HG03095 (cell line): ENCODE measurements around the gene RELA.

Experiments
- ATAC-seq: cut with Tn5 transposase; IDR thresholded peaks from one replicate; pipeline ENCODE4 v1.9.1; 2021; ENCODE audit warnings: moderate library complexity; ENCODE audit not compliant: unreplicated experiment

Gene RELA

DNA sequence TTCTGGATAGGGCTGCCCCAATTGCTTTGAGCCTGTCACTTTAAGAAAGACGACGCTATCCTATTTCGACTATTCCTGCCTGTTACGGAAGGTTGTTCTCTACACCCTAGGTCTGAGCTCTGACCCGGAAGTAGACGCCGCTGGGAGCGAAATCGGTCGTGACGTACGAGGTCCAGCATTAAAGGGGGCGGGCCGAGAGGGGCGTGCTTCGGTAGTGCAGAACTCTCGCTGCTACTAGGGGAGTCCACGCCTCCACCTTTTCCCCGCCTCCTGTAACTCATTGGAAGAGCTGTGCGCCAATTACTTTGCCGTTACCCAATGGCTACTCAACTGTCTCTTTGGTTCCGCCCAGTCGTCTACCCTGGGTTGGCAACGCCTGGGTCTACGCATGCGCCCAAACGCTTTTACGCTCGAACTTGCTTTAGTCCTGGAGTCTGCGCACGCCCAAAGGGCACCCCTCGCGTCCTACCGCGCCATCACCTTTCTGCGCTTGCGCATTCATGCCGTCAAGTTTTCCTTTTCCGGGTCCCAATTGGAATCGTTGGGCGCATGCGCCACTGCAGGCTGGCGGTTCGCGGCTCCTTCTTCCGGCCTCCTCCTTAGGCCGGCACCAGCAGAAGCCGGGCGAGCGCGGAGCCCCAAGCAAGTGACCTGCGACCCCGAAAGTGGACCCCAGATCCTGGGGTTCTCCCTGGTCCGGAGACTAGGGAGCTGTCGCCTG lies 47.3 kb downstream of the RELA start, which contains the start of gene PCNX3:
Gene PCNX3 (plus strand): TSS at position 548 of the 721 bp plus-strand sequence. CDS start 536 bp downstream, outside the sequence.
- peak; percentile 59 for ATAC-seq

DNA sequence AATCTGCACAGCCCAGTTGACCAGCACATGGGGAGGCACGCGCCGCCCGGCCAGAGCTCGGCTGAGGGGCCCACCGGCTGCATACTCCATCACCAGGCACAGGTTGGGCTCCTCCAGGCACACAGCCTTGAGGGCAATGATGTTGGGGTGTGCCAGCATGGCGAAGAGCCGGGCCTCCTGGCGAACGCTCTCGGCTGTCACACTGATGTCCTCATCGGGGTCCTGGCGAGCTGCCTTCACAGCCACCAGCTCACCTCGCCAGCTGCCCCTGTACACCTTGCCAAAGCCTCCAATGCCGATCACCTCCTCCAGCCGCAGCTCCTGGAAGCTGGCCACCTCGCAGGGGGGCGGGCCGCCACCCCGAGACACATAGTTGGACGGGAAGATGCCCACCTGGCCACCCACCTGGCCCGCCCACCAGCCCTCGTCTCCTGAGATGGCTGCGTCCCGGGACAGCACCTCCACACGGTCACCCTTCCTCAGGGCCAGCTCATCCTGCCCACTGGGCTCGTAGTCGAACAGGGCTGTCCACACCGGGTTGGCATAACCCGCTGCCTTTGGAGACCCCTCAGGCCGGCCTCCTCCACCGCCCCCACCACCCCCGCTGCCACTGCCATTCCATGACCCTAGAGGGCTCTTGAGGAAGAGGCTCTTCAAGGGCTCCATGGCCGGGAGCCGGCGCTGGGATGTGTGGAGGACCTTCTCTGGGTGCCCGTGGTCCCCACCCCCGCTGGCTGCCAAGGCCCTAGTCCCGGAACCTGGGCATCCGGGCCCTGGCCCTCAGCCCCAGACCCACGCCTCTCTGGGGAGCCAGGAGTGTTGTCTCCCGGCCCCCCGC lies 49.4 kb downstream of the RELA start:
- ATAC-seq: no peak

- no peak for ATAC-seq
Observed at GRCh38 chr11:65612691-65613090, 50.0 kb downstream of the RELA start.

- ATAC-seq: no peak
Observed at GRCh38 chr11:65611758-65612603, 50.7 kb downstream of the RELA start.

DNA sequence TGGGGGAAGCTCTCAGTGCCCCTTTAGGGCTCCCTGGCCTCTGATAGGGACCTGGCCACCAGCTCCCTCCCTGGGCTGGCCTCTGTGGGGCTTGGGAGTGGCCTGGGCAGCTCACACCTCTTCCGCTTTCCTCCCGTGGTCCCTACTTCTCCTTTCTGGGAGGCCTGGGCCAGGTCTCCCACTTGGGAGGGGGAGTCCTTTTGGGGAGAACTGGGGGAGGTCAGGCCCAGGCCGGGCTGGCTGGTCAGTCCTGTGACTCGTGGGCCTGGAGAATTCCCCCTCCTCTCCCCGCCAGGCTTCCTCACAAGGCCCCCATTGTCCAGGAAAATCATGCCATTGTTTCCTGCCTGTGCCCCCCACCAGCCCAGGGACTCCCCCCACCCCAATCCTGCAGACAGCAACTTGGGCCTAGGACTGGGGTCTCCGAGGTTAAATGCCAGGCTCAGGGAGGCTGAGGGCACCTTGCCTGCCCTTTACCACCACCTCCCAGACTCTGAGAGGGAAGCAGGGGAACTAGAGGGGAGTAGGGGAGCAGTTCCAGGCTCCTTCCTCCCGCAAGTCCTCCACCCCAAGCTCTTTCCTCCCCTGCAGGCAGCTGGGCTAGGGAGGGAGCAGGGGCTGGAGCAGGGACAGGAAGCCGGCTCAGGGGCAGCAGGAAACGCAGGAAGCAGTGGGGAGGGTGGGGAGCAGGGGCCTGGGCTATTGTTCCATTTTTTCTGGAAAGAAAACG lies 51.5 kb downstream of the RELA start:
- ATAC-seq: no peak

GRCh38 chr11:65610404-65610803 lies 52.3 kb downstream of the RELA start:
- no peak for ATAC-seq

- ATAC-seq: no peak
Observed at GRCh38 chr11:65609665-65610064, 53.1 kb downstream of the RELA start.

DNA sequence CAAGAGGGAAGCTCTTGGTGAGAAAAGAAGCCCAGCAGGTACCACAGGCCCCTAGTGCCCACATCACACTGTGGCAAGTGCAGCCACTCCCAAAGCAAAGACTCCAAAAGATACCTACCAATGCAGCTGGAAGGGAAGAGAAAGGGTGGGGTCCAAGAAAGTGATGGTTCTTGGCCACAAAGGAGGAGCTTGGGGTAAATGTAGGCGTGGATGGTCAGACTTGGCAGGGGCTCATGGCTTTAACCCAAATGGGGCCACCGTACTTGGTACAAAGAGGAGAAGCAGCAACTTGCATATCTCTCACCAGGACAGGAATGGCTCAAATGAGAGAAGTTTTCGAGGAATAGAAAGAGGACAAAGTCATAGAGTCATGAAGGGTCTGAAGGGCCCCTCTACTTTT lies 53.5 kb downstream of the RELA start:
- no peak for ATAC-seq

DNA sequence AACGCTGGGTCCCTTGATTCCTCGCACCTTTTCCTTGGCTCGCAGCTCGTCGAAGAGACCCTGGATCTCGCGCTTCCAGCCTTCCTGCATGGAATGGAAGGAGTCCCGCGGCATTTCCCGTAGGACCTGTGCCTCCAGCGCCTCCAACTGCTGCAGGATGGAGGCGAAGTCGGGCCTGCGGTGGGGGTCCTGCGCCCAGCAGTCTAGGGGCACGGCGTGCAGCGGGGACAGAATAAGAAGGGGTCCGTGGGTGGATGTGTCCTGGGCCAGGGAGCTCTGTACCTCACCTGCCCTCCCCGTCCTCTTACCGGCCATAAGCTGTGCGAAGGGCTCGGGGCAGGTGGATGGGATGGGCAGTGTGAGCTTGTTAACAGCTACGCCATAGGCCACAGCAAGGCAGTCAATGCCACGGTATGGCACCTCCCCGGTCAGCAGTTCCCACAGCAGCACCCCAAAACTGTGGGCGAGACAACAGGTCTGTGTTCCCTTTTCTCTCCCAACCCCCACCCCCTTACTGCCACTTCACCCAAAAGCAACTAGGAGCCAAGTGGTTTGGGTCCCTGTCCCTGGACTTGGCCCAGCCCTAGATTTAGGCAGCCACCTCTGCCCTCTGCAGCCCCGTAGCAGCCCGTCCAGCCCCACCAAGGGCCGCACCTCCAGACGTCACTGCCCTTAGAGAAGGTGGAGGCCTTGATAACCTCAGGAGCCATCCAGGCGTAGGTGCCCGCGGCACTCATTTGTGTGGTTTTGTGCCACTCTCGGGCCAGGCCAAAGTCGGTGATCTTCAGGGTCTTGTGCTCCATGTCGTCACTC lies 54.9 kb downstream of the RELA start:
- ATAC-seq: no peak

- no peak for ATAC-seq
Observed at GRCh38 chr11:65606876-65607613, 55.7 kb downstream of the RELA start.

DNA sequence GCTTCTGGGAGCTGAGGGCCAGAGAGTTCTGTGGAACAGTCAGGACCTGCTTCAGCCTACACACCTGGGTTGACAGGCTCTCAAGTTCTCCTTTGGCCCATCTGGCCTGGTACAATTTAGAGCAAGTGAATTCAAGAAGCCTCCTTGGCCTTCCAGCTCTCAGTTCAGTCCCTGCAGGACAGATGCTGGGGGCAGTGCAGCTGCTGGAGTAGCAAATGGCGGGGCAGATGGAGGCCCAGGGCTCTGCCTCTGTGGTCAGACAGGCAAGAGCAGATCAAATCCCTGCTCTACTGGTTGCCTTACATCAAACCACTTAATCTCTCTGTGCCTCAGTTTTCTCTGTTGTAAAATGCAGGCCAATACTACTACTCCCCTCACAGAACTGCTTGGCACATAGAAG lies 58.5 kb downstream of the RELA start:
- ATAC-seq: no peak
